Astrocyte (in vitro differentiated cells and primary cell): ENCODE measurements around the gene TRIM3.

ENCODE experiments used
- EZH2 ChIP-seq: IDR thresholded peaks from 2 replicates; pipeline ENCODE4 v1.6.1; 2012; ENCODE audit warnings: mild to moderate bottlenecking, low read length, inconsistent platforms; ENCODE audit not compliant: insufficient read depth
- TF ChIP-seq, protein P1 (sequence below): IDR thresholded peaks from 2 replicates; pipeline ENCODE4 v1.5.1; 2011; ENCODE audit warnings: low read depth, mild to moderate bottlenecking, inconsistent platforms, low read length, moderate library complexity; ENCODE audit not compliant: insufficient read depth

DNA sequence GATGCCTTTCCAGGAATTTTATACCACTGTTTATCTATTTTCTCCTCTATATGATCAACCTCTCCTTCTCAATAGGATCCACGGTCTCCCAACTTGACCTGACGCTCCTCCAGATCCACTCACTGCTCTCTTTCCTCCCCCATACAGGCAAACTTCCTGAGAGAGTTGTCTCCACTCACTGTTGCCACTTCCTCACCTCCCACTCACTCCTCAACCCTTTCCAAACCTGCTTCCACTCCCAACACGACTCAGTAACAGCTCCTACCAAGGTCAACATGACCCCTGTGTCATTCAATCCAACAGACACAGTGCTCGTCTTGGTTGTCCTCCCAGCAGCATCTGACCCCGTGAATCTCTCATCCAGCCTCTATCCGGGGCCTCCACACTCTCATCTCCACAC lies 57.9 kb downstream of the TRIM3 start:
- TF ChIP-seq, protein P1, sequence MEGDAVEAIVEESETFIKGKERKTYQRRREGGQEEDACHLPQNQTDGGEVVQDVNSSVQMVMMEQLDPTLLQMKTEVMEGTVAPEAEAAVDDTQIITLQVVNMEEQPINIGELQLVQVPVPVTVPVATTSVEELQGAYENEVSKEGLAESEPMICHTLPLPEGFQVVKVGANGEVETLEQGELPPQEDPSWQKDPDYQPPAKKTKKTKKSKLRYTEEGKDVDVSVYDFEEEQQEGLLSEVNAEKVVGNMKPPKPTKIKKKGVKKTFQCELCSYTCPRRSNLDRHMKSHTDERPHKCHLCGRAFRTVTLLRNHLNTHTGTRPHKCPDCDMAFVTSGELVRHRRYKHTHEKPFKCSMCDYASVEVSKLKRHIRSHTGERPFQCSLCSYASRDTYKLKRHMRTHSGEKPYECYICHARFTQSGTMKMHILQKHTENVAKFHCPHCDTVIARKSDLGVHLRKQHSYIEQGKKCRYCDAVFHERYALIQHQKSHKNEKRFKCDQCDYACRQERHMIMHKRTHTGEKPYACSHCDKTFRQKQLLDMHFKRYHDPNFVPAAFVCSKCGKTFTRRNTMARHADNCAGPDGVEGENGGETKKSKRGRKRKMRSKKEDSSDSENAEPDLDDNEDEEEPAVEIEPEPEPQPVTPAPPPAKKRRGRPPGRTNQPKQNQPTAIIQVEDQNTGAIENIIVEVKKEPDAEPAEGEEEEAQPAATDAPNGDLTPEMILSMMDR: no peak
- TF ChIP-seq EZH2: no peak
